SK-N-SH treated with all-trans-retinoic acid at 6 μM for 48 hours (cell line): ENCODE results near the gene TMEM170A.
A peak's percentile ranks its signal among the peaks of the same experiment; 100 is the strongest.

Source experiments
- ATAC-seq: fragments of 200-7000 bp; cut with Tn5 transposase; 3 replicates; pipeline ENCODE4 v1.9.1; 2020; ENCODE audit warnings: mild to moderate bottlenecking, moderate library complexity
- ARNTL ChIP-seq: fragments of 450-650 bp; formaldehyde crosslinking; IDR thresholded peaks from 2 replicates; pipeline ENCODE4 v1.5.0; 2020; ENCODE audit warnings: low read depth, mild to moderate bottlenecking, moderate library complexity, borderline replicate concordance
- BACH2 ChIP-seq: fragments of 250-450 bp; sonication (Bioruptor Pico); IDR thresholded peaks from 2 replicates; pipeline ENCODE4 v1.9.0; 2021; ENCODE audit warnings: mild to moderate bottlenecking, borderline replicate concordance
- CSDC2 ChIP-seq: fragments of 250-450 bp; sonication (Bioruptor Pico); IDR thresholded peaks from 2 replicates; pipeline ENCODE4 v1.5.0; 2020; ENCODE audit warnings: mild to moderate bottlenecking, moderate library complexity
- ESRRG ChIP-seq: fragments of 250-450 bp; sonication (Bioruptor Pico); IDR thresholded peaks from 2 replicates; pipeline ENCODE4 v1.6.1; 2021; ENCODE audit warnings: mild to moderate bottlenecking
- GLIS3 ChIP-seq: fragments of 250-450 bp; sonication (Bioruptor Pico); IDR thresholded peaks from 2 replicates; pipeline ENCODE4 v1.5.0; 2020; ENCODE audit warnings: mild to moderate bottlenecking, moderate library complexity
- ISL1 ChIP-seq: fragments of 250-450 bp; sonication (Bioruptor Pico); IDR thresholded peaks from 2 replicates; pipeline ENCODE4 v2.1.2; 2022; ENCODE audit warnings: mild to moderate bottlenecking, moderate library complexity
- OSR1 ChIP-seq: fragments of 250-450 bp; sonication (Bioruptor Pico); IDR thresholded peaks from 2 replicates; pipeline ENCODE4 v1.8.0; 2022; ENCODE audit warnings: moderate library complexity, mild to moderate bottlenecking, inconsistent platforms
- RARB ChIP-seq: fragments of 250-450 bp; sonication (Bioruptor Pico); IDR thresholded peaks from 2 replicates; pipeline ENCODE4 v1.8.0; 2021; ENCODE audit warnings: mild to moderate bottlenecking, moderate library complexity
- SNAI2 ChIP-seq: fragments of 250-450 bp; sonication (Bioruptor Pico); IDR thresholded peaks from 2 replicates; pipeline ENCODE4 v1.5.0; 2020; ENCODE audit warnings: mild to moderate bottlenecking, moderate library complexity
- TCF4 ChIP-seq: fragments of 250-450 bp; sonication (Bioruptor Pico); IDR thresholded peaks from 2 replicates; pipeline ENCODE4 v1.8.0; 2021; ENCODE audit warnings: mild to moderate bottlenecking, moderate library complexity, borderline replicate concordance
- TOX ChIP-seq: fragments of 250-450 bp; sonication (Bioruptor Pico); IDR thresholded peaks from 2 replicates; pipeline ENCODE4 v1.8.0; 2021; ENCODE audit warnings: mild to moderate bottlenecking, moderate library complexity, borderline replicate concordance
- ZFP3 ChIP-seq: fragments of 250-450 bp; sonication (Bioruptor Pico); IDR thresholded peaks from 2 replicates; pipeline ENCODE4 v1.5.0; 2020; ENCODE audit warnings: mild to moderate bottlenecking, moderate library complexity
- ZFP30 ChIP-seq: fragments of 450-650 bp; formaldehyde crosslinking; IDR thresholded peaks from 2 replicates; pipeline ENCODE4 v1.5.0; 2022; ENCODE audit warnings: mild to moderate bottlenecking, moderate library complexity
- ZNF565 ChIP-seq: fragments of 450-650 bp; formaldehyde crosslinking; conservative IDR thresholded peaks from 2 replicates; pipeline ENCODE4 v1.5.0; 2020; ENCODE audit warnings: low read depth, mild to moderate bottlenecking, moderate library complexity
- ZNF70 ChIP-seq: fragments of 450-650 bp; formaldehyde crosslinking; IDR thresholded peaks from 2 replicates; pipeline ENCODE4 v1.5.0; 2020; ENCODE audit warnings: mild to moderate bottlenecking, moderate library complexity
- ZNF8 ChIP-seq: fragments of 450-650 bp; formaldehyde crosslinking; IDR thresholded peaks from 2 replicates; pipeline ENCODE4 v1.5.0; 2020; ENCODE audit warnings: mild to moderate bottlenecking, moderate library complexity
- TF ChIP-seq, protein P1 (sequence below): fragments of 250-450 bp; sonication (Bioruptor Pico); IDR thresholded peaks from 2 replicates; pipeline ENCODE4 v1.5.1; 2020; ENCODE audit warnings: low read depth, mild to moderate bottlenecking, moderate library complexity
- TF ChIP-seq, protein P2 (sequence below): fragments of 250-450 bp; sonication (Bioruptor Pico); IDR thresholded peaks from 2 replicates; pipeline ENCODE4 v1.5.0; 2020; ENCODE audit warnings: mild to moderate bottlenecking, moderate library complexity
- TF ChIP-seq, protein P3 (sequence below): fragments of 250-450 bp; sonication (Bioruptor Pico); IDR thresholded peaks from 2 replicates; pipeline ENCODE4 v1.8.0; 2020; ENCODE audit warnings: mild to moderate bottlenecking, moderate library complexity, borderline replicate concordance
- TF ChIP-seq, protein P4 (sequence below): fragments of 250-450 bp; sonication (Bioruptor Pico); IDR thresholded peaks from 2 replicates; pipeline ENCODE4 v1.8.0; 2021; ENCODE audit warnings: low read depth, mild to moderate bottlenecking, moderate library complexity, borderline replicate concordance

The TMEM170A gene

DNA sequence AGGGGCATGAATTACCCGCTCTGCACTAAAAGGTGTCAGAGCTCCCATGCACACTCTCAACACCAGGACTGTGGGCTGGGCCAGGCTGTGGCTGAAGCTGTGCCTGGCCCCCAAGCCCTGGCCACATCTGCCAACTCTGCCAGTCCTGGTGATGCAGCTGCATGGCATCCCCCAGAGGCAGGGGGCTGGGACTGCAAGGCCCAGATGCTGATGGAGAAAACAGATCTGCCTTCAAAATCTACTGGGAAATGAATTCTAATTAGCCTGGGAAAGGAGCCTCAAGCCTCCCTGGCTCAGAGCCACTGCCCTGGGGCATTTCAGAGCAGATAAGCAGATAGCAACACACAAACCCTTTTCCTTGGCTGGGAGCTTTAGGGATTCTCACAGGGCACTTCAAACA lies 27.4 kb upstream of the TMEM170A start:
- peak; percentile 85 for ATAC-seq
- no peak for TF ChIP-seq OSR1 (CRISPR knock-in tag)
- TF ChIP-seq ZNF565 (CRISPR knock-in tag) = no peak
- no peak for TF ChIP-seq CSDC2 (CRISPR knock-in tag)
- no peak for TF ChIP-seq ZNF8
- no peak for TF ChIP-seq SNAI2 (CRISPR knock-in tag)
- no peak for TF ChIP-seq RARB (CRISPR knock-in tag)
- TF ChIP-seq TCF4 (CRISPR knock-in tag) = peak; percentile 40; the same call in 1 of the 2 replicates
- TF ChIP-seq GLIS3 (CRISPR knock-in tag) = no peak
- TF ChIP-seq, protein P1, sequence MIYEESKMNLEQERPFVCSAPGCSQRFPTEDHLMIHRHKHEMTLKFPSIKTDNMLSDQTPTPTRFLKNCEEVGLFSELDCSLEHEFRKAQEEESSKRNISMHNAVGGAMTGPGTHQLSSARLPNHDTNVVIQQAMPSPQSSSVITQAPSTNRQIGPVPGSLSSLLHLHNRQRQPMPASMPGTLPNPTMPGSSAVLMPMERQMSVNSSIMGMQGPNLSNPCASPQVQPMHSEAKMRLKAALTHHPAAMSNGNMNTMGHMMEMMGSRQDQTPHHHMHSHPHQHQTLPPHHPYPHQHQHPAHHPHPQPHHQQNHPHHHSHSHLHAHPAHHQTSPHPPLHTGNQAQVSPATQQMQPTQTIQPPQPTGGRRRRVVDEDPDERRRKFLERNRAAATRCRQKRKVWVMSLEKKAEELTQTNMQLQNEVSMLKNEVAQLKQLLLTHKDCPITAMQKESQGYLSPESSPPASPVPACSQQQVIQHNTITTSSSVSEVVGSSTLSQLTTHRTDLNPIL (CRISPR knock-in tag) = no peak
- TF ChIP-seq BACH2 (CRISPR knock-in tag) = no peak
- TF ChIP-seq, protein P2, sequence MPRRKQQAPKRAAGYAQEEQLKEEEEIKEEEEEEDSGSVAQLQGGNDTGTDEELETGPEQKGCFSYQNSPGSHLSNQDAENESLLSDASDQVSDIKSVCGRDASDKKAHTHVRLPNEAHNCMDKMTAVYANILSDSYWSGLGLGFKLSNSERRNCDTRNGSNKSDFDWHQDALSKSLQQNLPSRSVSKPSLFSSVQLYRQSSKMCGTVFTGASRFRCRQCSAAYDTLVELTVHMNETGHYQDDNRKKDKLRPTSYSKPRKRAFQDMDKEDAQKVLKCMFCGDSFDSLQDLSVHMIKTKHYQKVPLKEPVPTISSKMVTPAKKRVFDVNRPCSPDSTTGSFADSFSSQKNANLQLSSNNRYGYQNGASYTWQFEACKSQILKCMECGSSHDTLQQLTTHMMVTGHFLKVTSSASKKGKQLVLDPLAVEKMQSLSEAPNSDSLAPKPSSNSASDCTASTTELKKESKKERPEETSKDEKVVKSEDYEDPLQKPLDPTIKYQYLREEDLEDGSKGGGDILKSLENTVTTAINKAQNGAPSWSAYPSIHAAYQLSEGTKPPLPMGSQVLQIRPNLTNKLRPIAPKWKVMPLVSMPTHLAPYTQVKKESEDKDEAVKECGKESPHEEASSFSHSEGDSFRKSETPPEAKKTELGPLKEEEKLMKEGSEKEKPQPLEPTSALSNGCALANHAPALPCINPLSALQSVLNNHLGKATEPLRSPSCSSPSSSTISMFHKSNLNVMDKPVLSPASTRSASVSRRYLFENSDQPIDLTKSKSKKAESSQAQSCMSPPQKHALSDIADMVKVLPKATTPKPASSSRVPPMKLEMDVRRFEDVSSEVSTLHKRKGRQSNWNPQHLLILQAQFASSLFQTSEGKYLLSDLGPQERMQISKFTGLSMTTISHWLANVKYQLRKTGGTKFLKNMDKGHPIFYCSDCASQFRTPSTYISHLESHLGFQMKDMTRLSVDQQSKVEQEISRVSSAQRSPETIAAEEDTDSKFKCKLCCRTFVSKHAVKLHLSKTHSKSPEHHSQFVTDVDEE (CRISPR knock-in tag) = 0 out of 2 replicates have a peak, but pooled peaks have one; percentile 46
- peak; percentile 38; the same call in 1 of the 2 replicates for TF ChIP-seq ISL1 (CRISPR knock-in tag)
- TF ChIP-seq ZFP3 (CRISPR knock-in tag) = no peak
- no peak for TF ChIP-seq ZFP30 (CRISPR knock-in tag)
- TF ChIP-seq, protein P3, sequence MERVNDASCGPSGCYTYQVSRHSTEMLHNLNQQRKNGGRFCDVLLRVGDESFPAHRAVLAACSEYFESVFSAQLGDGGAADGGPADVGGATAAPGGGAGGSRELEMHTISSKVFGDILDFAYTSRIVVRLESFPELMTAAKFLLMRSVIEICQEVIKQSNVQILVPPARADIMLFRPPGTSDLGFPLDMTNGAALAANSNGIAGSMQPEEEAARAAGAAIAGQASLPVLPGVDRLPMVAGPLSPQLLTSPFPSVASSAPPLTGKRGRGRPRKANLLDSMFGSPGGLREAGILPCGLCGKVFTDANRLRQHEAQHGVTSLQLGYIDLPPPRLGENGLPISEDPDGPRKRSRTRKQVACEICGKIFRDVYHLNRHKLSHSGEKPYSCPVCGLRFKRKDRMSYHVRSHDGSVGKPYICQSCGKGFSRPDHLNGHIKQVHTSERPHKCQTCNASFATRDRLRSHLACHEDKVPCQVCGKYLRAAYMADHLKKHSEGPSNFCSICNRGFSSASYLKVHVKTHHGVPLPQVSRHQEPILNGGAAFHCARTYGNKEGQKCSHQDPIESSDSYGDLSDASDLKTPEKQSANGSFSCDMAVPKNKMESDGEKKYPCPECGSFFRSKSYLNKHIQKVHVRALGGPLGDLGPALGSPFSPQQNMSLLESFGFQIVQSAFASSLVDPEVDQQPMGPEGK = no peak
- TF ChIP-seq, protein P4, sequence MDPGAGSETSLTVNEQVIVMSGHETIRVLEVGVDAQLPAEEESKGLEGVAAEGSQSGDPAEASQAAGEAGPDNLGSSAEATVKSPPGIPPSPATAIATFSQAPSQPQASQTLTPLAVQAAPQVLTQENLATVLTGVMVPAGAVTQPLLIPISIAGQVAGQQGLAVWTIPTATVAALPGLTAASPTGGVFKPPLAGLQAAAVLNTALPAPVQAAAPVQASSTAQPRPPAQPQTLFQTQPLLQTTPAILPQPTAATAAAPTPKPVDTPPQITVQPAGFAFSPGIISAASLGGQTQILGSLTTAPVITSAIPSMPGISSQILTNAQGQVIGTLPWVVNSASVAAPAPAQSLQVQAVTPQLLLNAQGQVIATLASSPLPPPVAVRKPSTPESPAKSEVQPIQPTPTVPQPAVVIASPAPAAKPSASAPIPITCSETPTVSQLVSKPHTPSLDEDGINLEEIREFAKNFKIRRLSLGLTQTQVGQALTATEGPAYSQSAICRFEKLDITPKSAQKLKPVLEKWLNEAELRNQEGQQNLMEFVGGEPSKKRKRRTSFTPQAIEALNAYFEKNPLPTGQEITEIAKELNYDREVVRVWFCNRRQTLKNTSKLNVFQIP (CRISPR knock-in tag) = no peak
- no peak for TF ChIP-seq TOX (CRISPR knock-in tag)
- no peak for TF ChIP-seq ARNTL (CRISPR knock-in tag)
- no peak for TF ChIP-seq ZNF70 (CRISPR knock-in tag)

DNA sequence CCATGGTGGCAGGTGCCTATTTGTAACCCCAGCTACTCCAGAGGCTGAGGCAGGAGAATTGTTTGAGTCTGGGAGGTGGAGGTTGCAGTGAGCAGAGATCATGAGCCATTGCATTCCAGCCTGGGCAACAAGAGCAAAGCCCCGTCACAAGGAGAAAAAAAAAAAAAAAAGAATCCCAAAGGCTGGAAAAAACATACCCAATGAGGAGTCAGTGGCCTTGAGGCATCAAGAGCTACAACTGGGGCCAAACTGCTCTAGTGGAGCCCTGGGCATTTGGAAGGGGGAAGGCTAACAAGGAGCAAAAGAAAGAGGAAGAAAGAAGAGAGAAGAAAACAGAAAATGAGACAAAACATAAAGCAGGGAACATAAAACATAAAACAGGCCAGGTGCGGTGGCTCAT lies 23.8 kb upstream of the TMEM170A start:
- no peak for ATAC-seq
- no peak for TF ChIP-seq ZNF565 (CRISPR knock-in tag)
- TF ChIP-seq, protein P4 (CRISPR knock-in tag) = no peak
- no peak for TF ChIP-seq TCF4 (CRISPR knock-in tag)
- TF ChIP-seq ISL1 (CRISPR knock-in tag) = no peak

DNA sequence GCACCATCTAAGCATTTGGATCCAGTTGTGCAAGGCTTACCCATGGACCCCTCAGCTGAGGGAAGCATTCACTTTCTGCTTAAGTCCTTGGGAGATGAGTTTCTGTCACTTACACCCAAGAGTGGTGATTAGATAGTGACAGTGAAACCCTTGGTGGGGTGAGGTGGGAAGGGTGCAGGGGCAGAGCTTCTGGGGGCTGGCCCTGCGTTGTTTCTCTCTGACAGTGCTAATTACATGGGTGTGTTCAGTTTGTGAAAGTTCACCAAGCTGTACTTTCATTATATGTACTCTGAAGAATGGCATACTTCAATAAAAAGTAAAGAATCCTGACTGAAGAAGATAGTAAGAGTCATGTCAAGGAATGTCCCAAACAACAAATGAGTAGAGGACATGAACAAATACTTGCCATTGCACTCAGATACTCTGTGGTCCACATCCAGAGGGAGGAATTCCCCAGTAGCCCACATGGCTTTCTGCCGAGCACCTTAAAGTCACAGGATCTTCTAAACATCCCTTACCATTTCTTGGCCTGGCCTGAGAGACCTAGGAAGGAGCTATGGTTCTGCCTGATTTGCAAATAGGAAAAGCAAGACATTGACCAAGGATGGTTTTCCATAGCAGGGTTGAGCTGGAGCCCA lies 22.3 kb upstream of the TMEM170A start:
- TF ChIP-seq, protein P3 = no peak
- TF ChIP-seq ISL1 (CRISPR knock-in tag) (no peak), ARNTL (CRISPR knock-in tag) (no peak), ESRRG (CRISPR knock-in tag) (no peak), BACH2 (CRISPR knock-in tag) (no peak), ZNF8 (no peak)
- ATAC-seq = no peak
